Measurements from ENCODE around the gene GUCA1A.

GUCA1A gene

GRCh38 chr6:42135161-42135560, 38.0 kb upstream of the GUCA1A start:
- no peak for TF ChIP-seq TAF1 (IDR thresholded peaks at IDR 0.05; ENCODE audit: borderline replicate concordance, insufficient read depth, low read length)

GRCh38 chr6:42135722-42136121, 37.4 kb upstream of the GUCA1A start:
- no peak for TF ChIP-seq FOXP2 (optimal IDR thresholded peaks at IDR 0.05; ENCODE audit: borderline replicate concordance, extremely low read depth, extremely low read length, insufficient read depth)
- TF ChIP-seq TAF1 (IDR thresholded peaks at IDR 0.05; ENCODE audit: borderline replicate concordance, insufficient read depth, low read length) = no peak
- TF ChIP-seq, protein P1, sequence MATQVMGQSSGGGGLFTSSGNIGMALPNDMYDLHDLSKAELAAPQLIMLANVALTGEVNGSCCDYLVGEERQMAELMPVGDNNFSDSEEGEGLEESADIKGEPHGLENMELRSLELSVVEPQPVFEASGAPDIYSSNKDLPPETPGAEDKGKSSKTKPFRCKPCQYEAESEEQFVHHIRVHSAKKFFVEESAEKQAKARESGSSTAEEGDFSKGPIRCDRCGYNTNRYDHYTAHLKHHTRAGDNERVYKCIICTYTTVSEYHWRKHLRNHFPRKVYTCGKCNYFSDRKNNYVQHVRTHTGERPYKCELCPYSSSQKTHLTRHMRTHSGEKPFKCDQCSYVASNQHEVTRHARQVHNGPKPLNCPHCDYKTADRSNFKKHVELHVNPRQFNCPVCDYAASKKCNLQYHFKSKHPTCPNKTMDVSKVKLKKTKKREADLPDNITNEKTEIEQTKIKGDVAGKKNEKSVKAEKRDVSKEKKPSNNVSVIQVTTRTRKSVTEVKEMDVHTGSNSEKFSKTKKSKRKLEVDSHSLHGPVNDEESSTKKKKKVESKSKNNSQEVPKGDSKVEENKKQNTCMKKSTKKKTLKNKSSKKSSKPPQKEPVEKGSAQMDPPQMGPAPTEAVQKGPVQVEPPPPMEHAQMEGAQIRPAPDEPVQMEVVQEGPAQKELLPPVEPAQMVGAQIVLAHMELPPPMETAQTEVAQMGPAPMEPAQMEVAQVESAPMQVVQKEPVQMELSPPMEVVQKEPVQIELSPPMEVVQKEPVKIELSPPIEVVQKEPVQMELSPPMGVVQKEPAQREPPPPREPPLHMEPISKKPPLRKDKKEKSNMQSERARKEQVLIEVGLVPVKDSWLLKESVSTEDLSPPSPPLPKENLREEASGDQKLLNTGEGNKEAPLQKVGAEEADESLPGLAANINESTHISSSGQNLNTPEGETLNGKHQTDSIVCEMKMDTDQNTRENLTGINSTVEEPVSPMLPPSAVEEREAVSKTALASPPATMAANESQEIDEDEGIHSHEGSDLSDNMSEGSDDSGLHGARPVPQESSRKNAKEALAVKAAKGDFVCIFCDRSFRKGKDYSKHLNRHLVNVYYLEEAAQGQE (IDR thresholded peaks at IDR 0.05; ENCODE audit: insufficient read depth in 1 of 2, low read depth in 2 of 2, low read length in 2 of 2) = no peak
- TF ChIP-seq POLR2AphosphoS5 (IDR thresholded peaks at IDR 0.05; ENCODE audit: low read depth, low read length) = no peak
- no peak for TF ChIP-seq SIN3A (IDR thresholded peaks at IDR 0.05; ENCODE audit: borderline replicate concordance, insufficient read depth, low read length)

- TF ChIP-seq POLR2AphosphoS5 (IDR thresholded peaks at IDR 0.05; ENCODE audit: low read depth, low read length) (no peak), TAF1 (IDR thresholded peaks at IDR 0.05; ENCODE audit: borderline replicate concordance, insufficient read depth, low read length) (no peak), FOXP2 (optimal IDR thresholded peaks at IDR 0.05; ENCODE audit: borderline replicate concordance, extremely low read depth, extremely low read length, insufficient read depth) (no peak), SIN3A (IDR thresholded peaks at IDR 0.05; ENCODE audit: borderline replicate concordance, insufficient read depth, low read length) (no peak)
- TF ChIP-seq, protein P1 (IDR thresholded peaks at IDR 0.05; ENCODE audit: insufficient read depth in 1 of 2, low read depth in 2 of 2, low read length in 2 of 2) = 0 out of 4 replicates have a peak, but pooled peaks of 1 of the 2 experiments have one; percentile 26
Observed at GRCh38 chr6:42136508-42137193, 36.5 kb upstream of the GUCA1A start.

GRCh38 chr6:42137194-42137753, 35.9 kb upstream of the GUCA1A start:
- TF ChIP-seq TAF1 (IDR thresholded peaks at IDR 0.05; ENCODE audit: borderline replicate concordance, insufficient read depth, low read length) = no peak
- TF ChIP-seq, protein P1 (IDR thresholded peaks at IDR 0.05; ENCODE audit: insufficient read depth in 1 of 2, low read depth in 2 of 2, low read length in 2 of 2) = no peak
- TF ChIP-seq SIN3A (IDR thresholded peaks at IDR 0.05; ENCODE audit: borderline replicate concordance, insufficient read depth, low read length) = no peak
- TF ChIP-seq FOXP2 (optimal IDR thresholded peaks at IDR 0.05; ENCODE audit: borderline replicate concordance, extremely low read depth, extremely low read length, insufficient read depth) = no peak
- TF ChIP-seq POLR2AphosphoS5 (IDR thresholded peaks at IDR 0.05; ENCODE audit: low read depth, low read length) = no peak

- no peak for TF ChIP-seq TAF1 (IDR thresholded peaks at IDR 0.05; ENCODE audit: borderline replicate concordance, insufficient read depth, low read length)
- TF ChIP-seq FOXP2 (optimal IDR thresholded peaks at IDR 0.05; ENCODE audit: borderline replicate concordance, extremely low read depth, extremely low read length, insufficient read depth) = no peak
- TF ChIP-seq POLR2AphosphoS5 (IDR thresholded peaks at IDR 0.05; ENCODE audit: low read depth, low read length) = no peak
- TF ChIP-seq SIN3A (IDR thresholded peaks at IDR 0.05; ENCODE audit: borderline replicate concordance, insufficient read depth, low read length) = no peak
- TF ChIP-seq, protein P1 (IDR thresholded peaks at IDR 0.05; ENCODE audit: insufficient read depth in 1 of 2, low read depth in 2 of 2, low read length in 2 of 2) = no peak
Observed at GRCh38 chr6:42138190-42138589, 35.0 kb upstream of the GUCA1A start.

All from PFSK-1 (cell line).